GM03348 (cell line): Measurements from ENCODE around the gene SBNO2.
"Not testable (repeated sequence)": the region's sequence is repeated elsewhere in the genome, so short reads cannot be mapped to it uniquely, and the experiment has no call there.

Experiments
- DNase-seq: peaks from one replicate; pipeline ENCODE4 v3.0.0; 2012; ENCODE audit warnings: low spot score

SBNO2 gene

DNA sequence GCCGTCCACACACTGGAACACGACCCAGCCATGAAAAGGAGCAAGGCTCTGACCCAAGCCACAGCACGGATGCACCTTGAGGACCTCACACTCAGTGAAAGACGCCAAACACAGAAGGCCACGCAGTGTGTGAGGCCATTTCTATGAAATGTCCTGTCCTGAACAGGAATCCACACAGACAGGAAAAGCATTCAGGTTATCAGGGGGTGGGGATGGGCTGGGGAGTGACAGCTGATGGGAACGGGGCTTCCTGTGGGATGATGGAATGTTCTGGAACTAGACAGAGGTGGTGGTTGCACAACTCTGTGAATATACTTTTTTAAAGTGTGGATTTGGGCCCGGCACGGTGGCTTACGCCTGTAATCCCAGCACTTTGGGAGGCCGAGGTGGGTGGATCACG lies 39.6 kb downstream of the SBNO2 start:
- DNase-seq, result no peak

DNA sequence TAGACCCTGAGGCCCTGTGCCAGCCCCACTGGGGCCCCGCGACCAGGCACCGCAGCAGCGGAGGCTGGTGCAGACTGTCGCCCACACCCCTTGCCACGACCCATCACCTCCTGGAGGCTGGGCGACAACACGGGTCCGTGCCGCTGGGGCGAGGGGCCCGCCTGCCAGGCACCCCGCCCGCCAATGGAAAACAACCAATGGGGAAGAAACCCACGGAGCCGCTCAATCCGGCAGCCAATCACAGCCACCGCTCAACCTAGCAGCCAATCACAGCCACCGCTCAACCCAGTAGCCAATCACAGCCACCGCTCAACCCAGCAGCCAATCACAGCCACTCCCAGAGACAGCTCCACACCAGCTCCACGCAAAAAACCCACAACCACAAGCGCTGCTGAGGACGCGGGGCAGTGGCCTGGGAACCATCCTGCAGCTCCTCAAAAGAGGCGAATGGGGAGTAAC lies 40.6 kb downstream of the SBNO2 start:
- DNase-seq, result peak; percentile 50

DNA sequence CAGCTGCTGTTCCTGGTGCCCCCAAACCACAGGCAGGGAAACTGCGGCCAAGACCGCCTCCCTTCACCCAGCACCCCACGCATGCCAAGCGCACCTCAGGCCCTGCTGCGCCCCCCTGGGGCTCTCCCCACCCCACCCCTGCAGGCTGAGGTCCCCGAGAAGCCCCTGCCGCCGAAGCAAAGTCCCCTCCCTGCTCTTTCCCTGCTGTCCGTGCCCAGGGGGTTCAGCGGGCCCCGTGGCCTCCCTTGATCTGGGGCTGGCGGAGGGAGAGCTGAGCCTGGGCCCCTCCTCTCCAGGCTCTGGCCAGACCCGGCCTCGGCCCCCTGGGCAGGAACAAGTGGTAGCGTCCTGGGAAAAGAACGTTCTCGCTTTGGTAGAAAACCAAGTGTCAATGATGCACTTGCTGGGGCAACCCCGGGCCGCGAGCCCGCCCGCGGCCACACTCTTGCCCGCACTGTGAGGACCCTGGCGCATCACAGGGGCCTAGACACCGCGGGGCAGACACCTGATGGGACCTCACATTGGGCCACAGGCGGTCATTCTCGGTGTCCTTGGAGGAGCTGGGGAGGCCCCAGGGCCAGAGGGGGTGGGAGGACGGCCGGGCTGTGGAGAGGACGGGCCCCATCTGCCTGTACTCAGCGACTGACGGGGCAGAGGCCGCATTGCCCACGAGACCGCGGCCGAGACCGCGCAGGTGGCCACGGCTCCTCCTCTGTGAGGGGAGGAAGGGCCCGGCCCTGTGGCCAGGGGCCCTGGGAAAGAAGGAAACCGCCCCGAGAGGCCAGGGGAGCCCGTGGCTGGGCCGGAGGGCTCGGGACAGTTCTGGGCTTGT lies 41.3 kb downstream of the SBNO2 start:
- no peak for DNase-seq

DNA sequence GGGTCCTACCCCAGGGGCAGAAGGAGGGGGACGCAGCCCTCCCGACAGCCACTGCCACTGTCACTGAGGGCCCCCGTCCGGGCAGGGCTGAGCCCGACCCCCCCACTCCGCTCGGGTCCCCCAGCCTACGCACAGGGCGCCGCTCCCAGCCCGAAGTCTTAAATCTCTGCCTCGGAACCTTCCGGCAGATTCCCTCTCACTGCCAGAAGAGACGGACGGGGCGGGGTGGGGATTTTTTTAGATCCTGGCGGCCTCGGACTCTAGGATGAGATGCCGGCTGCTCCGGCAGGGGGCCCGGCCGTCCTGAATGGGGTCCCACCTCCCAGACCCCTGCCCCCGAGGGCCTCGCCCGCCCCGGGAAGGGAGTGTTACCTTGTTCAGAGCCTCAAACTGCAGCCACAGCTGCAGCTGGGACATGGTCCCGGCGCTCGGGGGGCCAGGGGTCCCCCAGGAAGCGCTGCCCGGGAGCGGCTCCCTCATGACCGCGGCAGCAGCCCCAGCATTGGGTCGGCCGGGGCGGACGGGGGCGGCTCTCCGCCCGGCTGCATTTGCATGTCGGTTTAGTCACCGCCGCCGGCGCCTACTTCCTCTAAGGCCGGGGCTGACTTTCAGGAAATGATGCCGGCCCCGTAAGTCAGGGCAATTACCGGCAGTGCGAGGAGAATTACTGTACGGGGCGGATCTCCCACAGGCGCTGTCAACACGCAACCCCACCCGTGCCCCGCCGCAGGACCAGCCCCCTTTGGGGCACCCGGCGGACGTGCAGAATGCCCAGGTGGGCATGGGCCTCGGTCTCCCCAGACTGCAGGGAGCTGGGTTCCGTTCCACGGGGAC lies 42.1 kb downstream of the SBNO2 start:
- DNase-seq, result peak; percentile 92

DNA sequence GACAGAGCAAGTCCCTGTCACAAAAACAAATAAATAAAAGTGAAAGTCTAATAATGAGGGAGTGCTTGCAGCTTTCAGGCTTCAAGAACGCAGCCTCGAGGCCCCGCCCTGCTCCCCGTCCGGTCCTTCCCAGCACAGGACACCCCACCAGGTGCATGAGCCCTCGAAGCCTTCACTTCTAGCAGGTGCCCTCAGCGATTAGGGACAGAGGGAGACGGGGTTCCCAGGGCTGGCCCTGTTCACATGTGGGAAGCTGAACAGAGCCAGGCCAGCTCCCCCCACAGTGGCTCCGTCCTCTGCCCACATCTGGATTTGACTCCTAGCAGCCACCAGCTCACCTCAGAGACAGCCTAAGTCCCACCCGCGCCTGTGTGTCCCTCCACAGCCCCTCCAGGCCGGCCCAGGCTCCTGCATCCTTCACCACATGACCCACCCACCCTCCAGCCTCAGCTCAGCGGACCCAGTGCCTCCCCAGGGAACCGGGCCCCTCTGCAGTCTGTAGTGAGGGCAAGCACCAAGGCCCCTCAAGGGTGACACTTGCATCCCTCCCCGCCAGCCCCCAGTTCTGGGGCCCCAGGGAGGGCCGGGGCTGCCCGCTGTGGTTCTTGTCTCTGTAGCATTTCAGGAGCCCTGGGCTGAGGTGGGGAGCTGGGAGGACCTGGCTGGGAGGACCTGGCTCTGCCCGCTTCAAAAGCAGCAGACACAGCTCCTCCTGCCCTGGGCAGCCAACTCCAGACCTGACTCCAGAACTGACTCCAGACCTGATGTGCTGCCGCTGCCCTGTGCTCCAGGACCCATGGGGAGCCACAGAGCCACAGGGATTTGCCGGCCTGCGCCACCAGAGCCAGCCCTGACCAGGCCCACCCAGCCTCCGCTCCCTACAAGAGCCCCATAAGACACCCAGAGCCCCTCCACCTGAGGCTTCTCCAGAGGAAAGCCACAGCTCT lies 43.0 kb downstream of the SBNO2 start:
- DNase-seq, result peak; percentile 48

DNA sequence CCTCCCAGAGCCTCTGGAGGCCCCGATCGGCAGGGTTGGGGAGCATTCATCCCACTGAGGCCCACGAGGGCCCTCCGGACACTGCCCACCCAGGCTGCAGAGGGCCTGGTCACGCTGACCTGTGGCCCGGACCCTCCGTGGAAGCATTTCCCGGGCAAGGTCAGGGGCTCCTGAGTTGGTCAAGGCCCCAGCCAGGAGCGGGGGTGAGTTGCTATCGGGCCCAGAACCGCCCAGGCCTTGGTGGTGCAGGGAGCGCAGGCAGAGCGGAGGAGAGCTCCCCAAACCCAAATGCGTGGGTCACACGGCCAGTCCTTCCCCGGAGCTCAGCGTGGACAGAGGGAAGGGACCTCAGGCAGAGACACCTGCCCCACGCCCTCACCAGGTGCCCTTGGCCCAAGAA lies 44.5 kb downstream of the SBNO2 start:
- DNase-seq, result no peak

DNA sequence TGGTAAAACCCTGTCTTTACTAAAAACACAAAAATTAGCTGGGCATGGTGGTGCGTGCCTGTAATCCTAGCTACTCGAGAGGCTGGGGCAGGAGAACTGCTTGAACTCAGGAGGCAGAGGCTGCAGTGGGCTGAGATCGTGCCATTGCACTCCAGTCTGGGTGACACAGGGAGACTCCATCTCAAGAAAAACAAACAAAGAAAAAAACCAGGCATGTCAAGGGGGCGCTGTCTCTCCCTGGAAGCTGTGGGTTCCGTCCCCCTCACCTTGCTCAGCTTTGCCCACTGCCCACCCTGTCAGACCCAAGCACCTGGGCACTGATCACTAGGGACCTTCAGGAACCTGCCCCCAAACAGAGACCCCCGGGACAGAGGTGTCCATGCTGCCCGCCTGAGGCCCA lies 45.0 kb downstream of the SBNO2 start:
- not testable (repeated sequence) for DNase-seq

DNA sequence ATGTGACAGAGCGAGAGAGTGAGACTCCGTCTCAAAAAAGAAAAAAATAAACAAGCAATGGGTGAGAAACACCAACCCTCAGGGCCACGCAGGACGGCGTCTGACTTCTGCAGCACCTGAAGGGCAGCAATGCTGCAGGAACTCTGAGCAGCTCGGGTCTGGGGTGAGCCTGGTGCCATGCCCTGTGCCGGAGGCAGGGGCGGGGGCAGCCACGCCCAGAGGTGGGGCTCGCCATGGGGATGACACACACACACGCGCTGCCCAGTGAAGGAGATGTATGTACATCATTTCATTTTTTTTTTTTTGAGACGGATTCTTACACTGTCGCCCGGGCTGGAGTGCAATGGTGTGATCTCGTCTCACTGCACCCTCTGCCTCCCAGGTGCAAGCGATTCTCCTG lies 46.0 kb downstream of the SBNO2 start:
- no peak for DNase-seq

DNA sequence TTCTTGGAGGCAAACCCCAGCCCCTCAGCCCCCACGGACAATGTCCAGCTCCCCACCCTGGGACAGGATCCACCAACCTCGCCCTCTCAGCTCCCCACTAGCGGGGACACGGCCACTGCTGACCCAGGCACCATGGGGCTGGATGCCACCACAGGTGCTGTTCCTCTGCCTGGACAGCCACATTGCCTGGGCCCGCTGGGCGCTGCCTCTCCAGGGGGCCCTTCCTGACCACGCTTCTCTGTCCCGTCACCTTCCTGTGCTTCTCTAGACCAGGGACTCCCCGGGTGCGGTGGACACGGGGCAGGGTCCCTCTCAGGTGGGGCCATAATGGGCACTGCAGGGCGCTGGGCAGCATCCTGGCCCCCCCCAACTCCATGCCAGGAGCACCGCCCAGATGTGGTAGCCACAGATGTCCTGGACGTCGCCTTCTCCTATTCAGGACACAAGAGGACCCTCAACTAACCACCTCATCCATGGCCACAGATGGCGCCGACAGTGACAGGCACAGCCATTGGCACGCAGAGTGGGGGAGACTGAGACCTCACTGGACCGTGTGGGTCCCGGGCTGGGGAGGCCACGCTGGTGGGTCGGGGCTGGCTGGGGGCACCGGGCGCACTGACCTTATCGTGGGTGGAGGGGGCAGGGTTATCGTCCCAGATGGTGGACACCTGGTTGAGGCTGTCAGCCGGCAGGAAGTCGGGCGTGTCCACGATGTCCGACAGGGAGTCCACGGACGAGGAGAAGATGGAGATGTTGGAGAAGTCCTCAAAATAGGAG lies 46.9 kb downstream of the SBNO2 start:
- DNase-seq, result no peak

DNA sequence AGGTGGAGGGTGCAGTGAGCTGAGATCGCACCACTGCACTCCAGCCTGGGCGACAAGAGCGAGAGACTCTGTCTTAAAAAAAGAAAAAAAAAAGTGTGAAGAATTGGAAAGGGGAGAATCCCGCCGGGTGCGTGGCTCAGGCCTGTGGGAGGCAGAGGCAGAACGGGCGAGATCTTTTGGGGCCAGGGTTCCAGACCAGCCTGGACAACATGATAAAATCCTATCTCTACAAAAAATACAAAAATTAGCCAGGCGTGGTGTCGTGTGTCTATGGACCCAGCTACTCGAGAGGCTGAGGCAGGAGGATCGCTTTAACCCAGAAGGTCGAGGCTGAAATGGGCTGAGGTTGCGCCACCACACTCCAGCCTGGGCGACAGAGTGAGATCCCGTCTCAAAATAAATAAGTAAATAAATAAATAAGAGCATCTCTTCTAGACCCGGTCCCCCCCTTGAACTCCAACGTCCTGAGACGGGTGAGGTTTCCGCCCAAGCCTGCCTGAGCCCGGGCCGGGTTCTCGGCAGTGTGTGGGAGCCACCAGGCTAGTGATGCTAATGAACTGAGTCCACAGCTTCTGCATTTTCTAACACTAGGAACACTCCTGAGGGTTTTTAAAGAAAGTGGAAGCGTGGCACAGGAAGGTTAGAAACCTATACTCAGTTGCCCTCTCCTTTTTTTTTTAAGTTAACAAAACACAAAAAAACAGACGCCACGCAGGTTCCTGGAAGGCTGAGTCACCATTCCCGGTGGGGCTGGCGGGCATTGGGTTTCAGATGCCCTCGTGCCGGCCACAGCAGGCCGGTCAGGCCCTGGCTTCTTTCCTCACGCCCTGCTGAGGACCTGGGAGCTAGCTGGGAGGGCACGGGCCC lies 48.2 kb downstream of the SBNO2 start:
- no peak for DNase-seq

DNA sequence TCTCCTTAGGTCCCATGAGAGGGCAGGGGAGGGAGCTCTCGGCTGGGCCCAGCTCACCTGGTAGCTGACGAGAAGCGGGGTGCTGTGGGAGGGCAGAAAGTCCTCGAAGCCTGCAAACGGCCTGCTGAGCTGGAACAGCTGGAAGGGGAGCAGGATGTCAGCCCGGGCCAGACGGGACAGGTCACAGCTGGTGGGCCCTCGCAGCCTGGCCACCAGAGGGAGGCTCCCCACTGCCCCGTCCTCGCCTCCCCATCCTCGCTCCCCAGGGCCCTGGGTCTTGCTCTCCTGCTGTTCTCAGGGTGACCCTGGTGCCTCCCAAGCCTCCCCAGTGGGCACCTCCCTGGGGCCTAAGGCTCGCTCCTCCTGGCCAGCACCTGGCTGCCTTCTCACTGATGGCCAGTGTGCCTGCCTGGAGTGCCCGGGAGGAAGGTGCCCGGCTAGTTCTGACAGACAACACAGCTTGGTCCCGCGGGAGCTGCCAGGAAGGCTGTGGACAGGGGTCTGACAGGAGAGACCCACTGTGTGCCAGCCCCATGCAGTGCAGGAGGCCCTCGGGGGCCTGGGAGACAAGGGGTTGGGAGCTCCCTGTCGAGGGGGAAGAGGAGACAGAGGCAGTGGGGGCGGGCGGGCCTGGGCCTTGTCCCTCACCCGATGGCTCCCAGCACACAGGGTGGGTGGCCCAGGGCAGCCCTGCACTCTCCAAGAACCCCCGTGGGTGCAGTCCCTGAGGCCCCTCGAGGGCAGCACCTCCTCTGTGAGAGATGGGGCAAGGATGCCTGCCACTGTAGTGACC lies 50.0 kb downstream of the SBNO2 start:
- DNase-seq, result no peak

DNA sequence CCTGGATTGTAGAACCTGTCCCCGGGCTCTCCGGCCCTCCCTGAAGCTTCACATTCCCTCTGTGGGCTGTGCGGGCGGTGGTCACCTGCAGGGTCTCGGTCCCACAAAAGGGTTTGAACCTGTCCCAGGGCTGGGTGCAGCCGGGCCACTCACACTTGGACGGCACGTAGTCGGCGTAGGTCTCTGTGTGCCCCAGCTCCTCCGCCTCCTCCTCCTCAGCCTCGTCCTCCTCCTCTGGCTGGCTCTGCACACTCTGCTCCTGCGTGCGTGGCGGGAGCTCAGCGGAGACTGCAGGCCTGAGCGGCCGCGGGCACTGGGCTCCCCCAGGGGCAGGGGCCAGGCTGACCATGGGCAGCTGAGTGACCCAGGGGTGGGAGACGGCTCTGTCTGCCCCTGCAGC lies 50.7 kb downstream of the SBNO2 start:
- no peak for DNase-seq

DNA sequence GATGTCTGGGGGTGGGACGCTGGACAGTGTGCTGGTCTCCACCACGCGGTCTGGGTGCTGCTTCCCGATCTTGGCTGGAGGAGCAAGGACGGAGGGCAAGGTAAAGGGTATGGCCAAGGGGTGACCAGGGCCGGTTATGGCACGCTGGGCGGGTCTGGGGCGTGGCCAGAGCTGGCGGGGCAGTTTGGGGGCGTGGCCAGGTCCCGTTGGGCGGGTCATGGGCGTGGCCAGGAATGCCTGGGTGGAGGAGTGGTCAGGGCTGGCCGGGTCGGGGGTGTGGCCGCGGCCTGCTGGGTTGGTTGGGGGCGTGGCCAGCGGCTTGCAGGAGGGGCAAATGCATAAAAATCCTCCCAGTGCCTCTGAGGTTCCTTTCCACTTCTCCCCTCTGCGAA lies 51.1 kb downstream of the SBNO2 start:
- peak; percentile 96 for DNase-seq

DNA sequence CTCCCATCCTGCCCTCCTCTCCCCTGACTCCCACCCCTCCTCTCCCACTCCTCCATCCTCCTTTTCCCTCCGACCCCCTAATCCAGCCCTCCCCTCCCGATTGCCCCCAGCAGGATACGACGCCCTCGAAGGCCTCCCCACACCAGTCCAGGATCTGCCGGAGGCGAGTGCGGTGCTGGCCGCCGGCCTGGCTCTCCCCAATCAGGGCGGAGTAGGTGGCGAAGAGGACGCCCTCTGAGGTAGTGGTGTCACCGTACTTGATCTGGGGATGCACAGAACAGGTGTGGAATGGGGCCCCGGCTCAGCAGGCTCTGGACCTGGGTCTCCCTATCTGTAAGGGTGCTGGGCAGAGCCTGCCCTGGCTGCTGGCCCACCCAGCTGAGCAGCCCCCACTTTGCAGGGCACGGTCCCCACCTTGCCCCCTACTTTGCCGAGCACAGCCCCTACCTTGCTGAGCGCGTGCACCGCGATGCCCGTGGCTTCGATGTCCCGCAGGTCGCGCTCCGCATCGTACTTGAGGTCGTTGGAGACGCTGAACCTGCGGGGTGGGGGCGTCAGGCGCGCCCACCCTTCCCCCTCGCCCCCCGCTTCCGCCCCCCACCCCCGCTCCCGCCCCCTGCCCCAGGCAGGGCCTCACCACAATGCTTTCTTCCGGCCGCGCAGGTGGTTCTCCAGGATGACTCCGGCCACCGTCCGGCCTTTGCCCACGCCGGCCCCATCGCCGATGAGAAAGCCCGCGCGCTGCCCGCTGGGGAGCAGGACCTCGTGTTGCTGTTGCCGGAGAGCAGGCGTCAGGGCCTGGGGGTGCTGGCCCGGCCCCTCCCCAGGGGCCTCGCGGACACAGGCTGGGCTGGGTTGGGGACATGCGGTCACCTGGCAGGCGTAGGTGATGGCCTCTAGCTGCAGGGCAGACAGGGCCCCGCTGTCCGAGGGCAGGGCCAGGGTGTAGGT lies 51.8 kb downstream of the SBNO2 start:
- DNase-seq, result no peak

DNA sequence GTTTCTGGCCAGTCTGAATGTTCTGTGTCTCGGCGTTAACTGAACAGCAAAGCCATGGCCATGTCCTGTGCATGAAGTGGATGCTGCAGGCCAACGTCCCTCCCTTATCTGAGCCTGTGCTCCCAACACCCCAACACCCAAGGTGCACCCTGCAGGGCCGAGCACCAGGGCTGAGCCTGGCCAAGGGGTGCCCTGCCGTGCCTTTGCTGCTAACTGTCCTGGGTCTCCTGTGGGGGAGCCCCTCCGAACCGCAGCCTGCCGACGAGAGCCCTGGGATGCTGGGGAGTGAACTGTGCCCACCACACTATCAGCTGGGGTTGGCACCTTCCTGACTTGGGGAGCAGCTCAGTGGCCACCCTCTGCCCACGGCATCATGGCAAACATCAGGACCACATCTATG lies 52.7 kb downstream of the SBNO2 start:
- no peak for DNase-seq

DNA sequence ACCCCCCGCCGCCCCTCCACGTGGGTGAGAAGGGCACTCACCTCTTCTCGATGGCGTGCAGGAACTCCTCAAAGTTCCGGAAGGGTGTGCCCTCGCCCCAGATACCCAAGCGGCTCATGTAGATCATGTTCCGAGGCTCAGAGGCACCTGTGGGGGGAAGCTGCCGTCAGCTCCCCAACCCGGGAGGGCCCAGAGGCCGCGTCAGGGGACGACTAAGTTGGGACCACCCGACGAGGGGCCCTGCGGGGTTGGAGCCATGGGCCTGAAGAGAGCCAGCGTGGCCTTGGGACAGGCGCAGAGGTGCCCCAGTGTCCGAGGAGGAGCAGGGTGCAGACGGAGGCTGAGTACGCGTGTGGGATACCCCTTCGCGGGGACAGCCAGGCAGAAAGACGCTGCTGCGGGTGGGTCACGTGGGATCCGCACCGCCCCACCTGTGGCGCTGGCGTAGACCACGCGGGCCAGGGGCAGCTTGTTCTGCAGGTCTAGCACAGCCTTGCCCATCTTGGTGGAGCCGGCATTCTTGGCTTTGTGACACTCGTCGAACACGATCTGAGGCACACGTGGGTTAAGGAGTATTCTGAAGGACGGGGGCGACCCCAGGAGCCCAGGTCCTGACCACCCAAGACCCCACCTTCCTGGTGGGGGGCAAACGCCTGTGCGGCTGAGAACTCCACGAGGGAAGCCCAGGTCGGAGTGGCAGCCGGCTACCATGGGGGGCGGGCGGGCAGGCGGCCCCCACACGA lies 54.4 kb downstream of the SBNO2 start:
- DNase-seq, result no peak

DNA sequence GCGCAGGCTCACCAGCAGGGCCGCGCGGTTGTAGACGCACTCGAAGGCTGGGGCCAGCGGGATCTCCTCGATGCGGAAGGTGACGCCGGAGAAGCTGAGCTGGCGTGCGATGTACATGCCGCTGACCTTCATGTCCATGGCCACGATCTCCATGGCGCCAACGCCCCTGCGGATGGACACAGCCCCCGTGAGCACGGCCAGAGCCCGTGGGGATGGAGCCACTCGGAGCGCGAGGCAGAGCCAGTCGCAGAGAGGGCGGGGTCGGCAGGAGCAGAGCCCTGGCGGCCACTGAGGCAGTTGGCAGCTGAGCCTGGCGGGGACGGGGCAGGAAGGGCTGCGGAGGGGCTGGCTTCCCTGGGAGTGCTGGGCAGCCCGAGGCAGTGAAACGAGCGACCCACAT lies 55.1 kb downstream of the SBNO2 start:
- DNase-seq, result no peak

DNA sequence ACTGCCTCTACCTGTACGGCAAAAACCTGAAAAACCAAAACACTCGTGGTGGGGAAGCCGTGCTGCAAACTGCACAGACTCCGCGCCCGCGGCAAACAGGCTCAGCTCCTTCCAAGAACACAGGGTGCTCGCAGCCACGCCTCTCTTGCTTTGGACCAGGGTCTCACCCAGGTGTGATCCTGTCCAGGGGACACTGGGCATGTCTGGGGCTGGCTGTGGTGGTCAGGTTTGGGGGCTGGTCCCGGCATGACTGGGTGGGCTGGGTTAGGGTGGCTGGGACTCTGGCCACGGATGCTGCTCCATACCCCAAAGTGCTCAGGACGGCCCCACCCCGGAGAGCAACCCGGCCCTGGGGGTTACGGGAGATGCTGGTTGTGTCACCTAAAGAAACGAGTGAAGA lies 56.4 kb downstream of the SBNO2 start:
- no peak for DNase-seq
